Esophagus muscularis mucosa (tissue), 4 donors: ENCODE measurements around the gene PCP4L1. TPM values are rescaled to one million over a fixed set of nuclear protein-coding genes. Genes with fewer than 3 reads are reported as not detected.

Source experiments
- DNase-seq: peaks from one replicate; pipeline ENCODE4 v3.0.0-alpha.2; 2017; ENCODE audit errors: extremely low spot score
- H3K27ac ChIP-seq, 4 donors: fragments of 200-600 bp; sonication (generic); replicated peaks in 1 of 4; 1 replicate in 3 of 4; 2 replicates in 1 of 4; pipeline ENCODE4 v1.5.1; 2016 to 2019; ENCODE audit warnings: mild to moderate bottlenecking in 1 of 4
- H3K27me3 ChIP-seq, 4 donors: fragments of 200-600 bp; sonication (generic); one replicate each; pipeline versions ENCODE4 v1.5.1 to v1.6.0; 2016 to 2019
- H3K36me3 ChIP-seq, 4 donors: fragments of 200-600 bp; sonication (generic); one replicate each; pipeline ENCODE4 v1.5.1; 2016 to 2019
- H3K4me1 ChIP-seq, 4 donors: fragments of 200-600 bp; sonication (generic); one replicate each; pipeline ENCODE4 v1.5.1; 2016 to 2019
- H3K4me3 ChIP-seq, 4 donors: fragments of 200-600 bp; sonication (generic); 1 replicate in 2 of 4; 2 replicates in 2 of 4; pipeline ENCODE4 v1.5.1; 2016 to 2019; ENCODE audit warnings: mild to moderate bottlenecking in 4 of 4, moderate library complexity in 1 of 4
- H3K9me3 ChIP-seq, 4 donors: fragments of 200-600 bp; sonication (generic); 1 replicate in 3 of 4; 2 replicates in 1 of 4; pipeline ENCODE4 v1.5.1; 2016 to 2019
- CTCF ChIP-seq, 3 experiments: fragments of 200-600 bp in 2 of 3; fragments of 450-650 bp in 1 of 3; sonication (generic) in 2 of 3; IDR thresholded peaks; one replicate each; pipeline ENCODE4 v1.5.1; 2017 to 2019; ENCODE audit warnings: antibody characterized with exemption in 3 of 3, mild to moderate bottlenecking in 2 of 3, moderate library complexity in 1 of 3
- EP300 ChIP-seq: sonication (generic); formaldehyde crosslinking; IDR thresholded peaks from one replicate; pipeline ENCODE4 v1.6.1; 2017; ENCODE audit warnings: antibody characterized with exemption
- POLR2A ChIP-seq: fragments of 450-650 bp; IDR thresholded peaks from one replicate; pipeline ENCODE4 v1.6.1; 2017; ENCODE audit warnings: antibody characterized with exemption, moderate library complexity, mild to moderate bottlenecking, low read depth
- POLR2AphosphoS5 ChIP-seq, 2 donors: sonication (generic); formaldehyde crosslinking; IDR thresholded peaks; one replicate each; pipeline ENCODE4 v1.6.1; 2017; ENCODE audit warnings: antibody characterized with exemption in 2 of 2
- WGBS: methylation state at CpG from one replicate; pipeline ENCODE4 v1.1.5; 2018; 5-methylcytosine and 5-hydroxymethylcytosine counted together
- intact Hi-C: fragments of 100-400 bp; cut with DNase I; formaldehyde crosslinking; loops from one replicate; pipeline ENCODE4 v1.15.1; 2023
- total RNA-seq, 4 donors: library from RNA; depleted of rRNA; stranded (reverse); fragments of >200 nt; gene quantifications; one replicate each; pipeline versions ENCODE4 v1.1.0 to v1.2.1, GENCODE V29; 2016

Gene PCP4L1
- total RNA-seq, 4 donors from 2014 or later = 3.3 to 12.7 (median 6.7) TPM

- H3K9me3 ChIP-seq = no peaks in the 10 kb centered on the region
- TF ChIP-seq POLR2AphosphoS5 (IDR thresholded peaks at IDR 0.05) = no peak
- H3K27me3 ChIP-seq = peaks cover 0 to 7% (median 0%) of the 10 kb centered on the region in 4 donors
- intact Hi-C loops = loop anchor here (5.0 kb wide), 2 partner anchors 72 to 78 kb away; partner anchors contain the start of gene TOMM40L
- H3K4me1 ChIP-seq = peaks cover 20 to 36% (median 32%) of the 10 kb centered on the region in 4 donors
- peak overlapping the region; percentile 65 to 84 (median 70) for H3K4me3 ChIP-seq
- 16% methylated on average over 17 of the region's 17 CpGs for WGBS
- H3K36me3 ChIP-seq = no peaks in the 10 kb centered on the region
- DNase-seq = no peak
- peak overlapping the region; percentile 35 to 66 (median 50) for H3K27ac ChIP-seq
Measured at GRCh38 chr1:161304927-161305866, 46.7 kb downstream of the PCP4L1 start.

- WGBS = 4% methylated on average over 14 of the region's 31 CpGs
- H3K27me3 ChIP-seq = peaks cover 0 to 8% (median 0%) of the 10 kb centered on the region in 4 donors
- H3K9me3 ChIP-seq = no peaks in the 10 kb centered on the region
- DNase-seq = peak; percentile 93
- H3K4me3 ChIP-seq = peak overlapping the region; percentile 65 to 84 (median 70)
- no peaks in the 10 kb centered on the region for H3K36me3 ChIP-seq
- TF ChIP-seq EP300 (no peak), CTCF (IDR thresholded peaks at IDR 0.05) (peak in 2 of 3 experiments; percentile 31 to 37), POLR2A (no peak), POLR2AphosphoS5 (IDR thresholded peaks at IDR 0.05) (peak; percentile 66 to 78)
- H3K4me1 ChIP-seq = peaks cover 20 to 36% (median 32%) of the 10 kb centered on the region in 4 donors
- peak overlapping the region; percentile 35 to 66 (median 50) for H3K27ac ChIP-seq
- intact Hi-C loops = loop anchor here (5.0 kb wide), 2 partner anchors 71 to 79 kb away; partner anchors contain the start of gene TOMM40L
Measured at GRCh38 chr1:161305867-161306519, 47.4 kb downstream of the PCP4L1 start.

DNA sequence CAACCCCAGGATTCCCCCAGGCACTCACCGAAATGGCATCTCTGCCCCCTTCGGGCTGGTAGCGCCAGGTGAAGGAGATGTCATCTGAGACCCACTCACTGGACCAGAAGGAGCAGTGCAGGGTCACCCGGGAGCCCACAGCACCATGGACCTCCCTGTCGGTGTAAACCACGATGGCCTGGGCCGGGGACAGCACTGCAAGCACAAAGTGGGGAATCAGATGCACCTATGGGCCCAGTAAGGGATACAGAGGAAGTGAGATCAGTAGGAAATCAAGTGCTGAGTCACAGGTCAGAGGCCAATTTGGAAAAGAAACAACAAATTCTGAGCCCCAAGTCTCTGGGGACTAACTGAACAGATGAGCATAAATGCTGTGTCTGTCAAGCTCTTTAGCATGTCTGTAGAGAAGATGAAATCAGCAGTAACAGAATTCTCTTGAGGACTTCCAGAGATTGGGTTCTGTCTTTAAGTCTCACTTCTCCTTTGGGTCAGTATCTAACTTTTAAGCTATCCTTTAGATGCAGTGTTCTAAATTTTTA lies 48.8 kb downstream of the PCP4L1 start:
- TF ChIP-seq CTCF (IDR thresholded peaks at IDR 0.05) = no peak
- no peak for TF ChIP-seq POLR2A
- TF ChIP-seq POLR2AphosphoS5 (IDR thresholded peaks at IDR 0.05) = no peak
- no peak for TF ChIP-seq EP300
- Histone ChIP-seq H3K9me3 (no peaks in the 10 kb centered on the region), H3K36me3 (no peaks in the 10 kb centered on the region), H3K27ac (peak overlapping the region; percentile 16 to 47 (median 40)), H3K4me3 (no peak overlapping the region), H3K27me3 (peaks cover 0 to 8% (median 0%) of the 10 kb centered on the region in 4 donors), H3K4me1 (peaks cover 20 to 36% (median 32%) of the 10 kb centered on the region in 4 donors)
- no peak for DNase-seq
- WGBS = 79% methylated on average over 7 of the region's 7 CpGs
- intact Hi-C loops = loop anchor here (5.0 kb wide), 2 partner anchors 70 to 80 kb away; partner anchors contain the start of gene TOMM40L

GRCh38 chr1:161307892-161308638 lies 49.5 kb downstream of the PCP4L1 start:
- no peaks in the 10 kb centered on the region for H3K36me3 ChIP-seq
- peaks cover 20 to 36% (median 32%) of the 10 kb centered on the region in 4 donors for H3K4me1 ChIP-seq
- peaks cover 0 to 8% (median 0%) of the 10 kb centered on the region in 4 donors for H3K27me3 ChIP-seq
- intact Hi-C loops = loop anchor here (5.0 kb wide), 2 partner anchors 69 to 81 kb away; partner anchors contain the start of gene TOMM40L
- no peak for DNase-seq
- peak overlapping the region in 2 of 4 donors; percentile 16 to 46 for H3K27ac ChIP-seq
- H3K9me3 ChIP-seq = no peaks in the 10 kb centered on the region
- WGBS = 61% methylated on average over 2 of the region's 2 CpGs
- TF ChIP-seq EP300 (no peak), POLR2A (no peak), POLR2AphosphoS5 (IDR thresholded peaks at IDR 0.05) (no peak), CTCF (IDR thresholded peaks at IDR 0.05) (no peak)
- H3K4me3 ChIP-seq = peak overlapping the region in 1 of 4 donors; percentile 3
